Femur (tissue), 1 donor: ENCODE data around the gene PSMB9.
"Not testable (repeated sequence)": the region's sequence is repeated elsewhere in the genome, so short reads cannot be mapped to it uniquely, and the experiment has no call there.

Experiments used
- DNase-seq: peaks from one replicate; pipeline ENCODE4 v3.0.0-alpha.2; 2017

The PSMB9 gene

GRCh38 chr6:32853541-32854375 is at the start of gene PSMB9, which contains the start of gene TAP1:
TSS of gene PSMB9 (plus strand) at chr6:32854192. CDS start at chr6:32854230, 38 bp downstream.
TSS of gene TAP1 (minus strand) at chr6:32853704. CDS start at chr6:32853636, 68 bp downstream.
- peak; percentile 94 for DNase-seq

DNA sequence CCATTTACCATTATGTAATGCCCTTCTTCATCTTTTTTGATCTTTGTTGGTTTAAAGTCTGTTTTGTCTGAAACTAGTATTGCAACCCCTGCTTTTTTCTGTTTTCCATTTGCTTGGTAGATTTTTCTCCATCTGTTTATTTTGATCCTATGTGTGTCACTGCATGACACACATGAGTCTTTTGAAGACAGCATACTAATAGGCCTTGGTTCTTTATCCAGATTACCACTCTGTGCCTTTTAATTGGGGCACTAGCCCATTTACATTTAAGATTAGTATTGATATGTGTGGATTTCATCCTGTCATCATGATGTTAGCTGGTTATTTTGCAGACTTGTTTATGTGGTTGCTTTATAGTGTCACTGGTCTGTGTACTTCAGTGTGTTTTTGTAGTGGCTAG is 48.6 kb upstream of the PSMB9 start:
- not testable (repeated sequence) for DNase-seq

GRCh38 chr6:32807020-32807580 is 46.9 kb upstream of the PSMB9 start:
- no peak for DNase-seq

DNA sequence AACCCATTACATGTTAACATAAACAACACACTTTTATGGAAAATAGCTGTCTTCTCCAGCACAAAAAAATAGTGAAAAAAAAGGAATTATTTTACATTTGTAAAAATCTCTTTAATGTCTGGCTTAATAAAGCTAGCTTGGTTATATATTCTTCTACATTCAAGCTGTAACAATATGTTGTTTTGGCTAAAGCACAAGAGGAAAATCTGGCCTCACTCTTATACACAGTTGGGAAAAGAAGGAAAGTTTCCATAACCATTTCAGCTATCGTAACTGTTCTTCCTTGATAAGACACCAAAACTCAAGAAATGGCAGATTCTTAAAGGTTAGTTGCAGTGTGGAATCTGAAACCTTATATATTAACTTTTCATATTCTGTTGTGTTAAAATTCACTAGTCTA is 44.8 kb upstream of the PSMB9 start:
- no peak for DNase-seq

GRCh38 chr6:32814145-32814544 is 39.8 kb upstream of the PSMB9 start:
- DNase-seq = no peak

DNA sequence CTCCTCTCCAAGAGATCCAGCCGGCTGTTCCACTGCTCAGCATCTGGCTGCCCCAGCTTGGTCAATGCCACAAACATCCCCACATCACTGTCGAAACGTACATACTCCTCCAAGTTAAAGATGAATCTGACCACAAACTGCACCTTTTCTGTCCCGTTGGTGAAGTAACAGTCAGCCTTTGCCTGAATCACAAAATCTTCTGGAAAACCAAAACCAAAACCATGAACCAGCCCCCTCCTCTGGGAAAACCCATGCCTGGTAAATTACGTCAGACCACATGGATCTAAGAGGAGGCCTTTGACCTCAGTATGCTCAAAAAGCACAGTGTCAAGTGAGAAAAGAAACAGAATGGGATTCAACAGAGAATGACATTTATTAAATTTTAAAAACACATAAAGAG is 38.9 kb upstream of the PSMB9 start:
- DNase-seq = no peak

DNA sequence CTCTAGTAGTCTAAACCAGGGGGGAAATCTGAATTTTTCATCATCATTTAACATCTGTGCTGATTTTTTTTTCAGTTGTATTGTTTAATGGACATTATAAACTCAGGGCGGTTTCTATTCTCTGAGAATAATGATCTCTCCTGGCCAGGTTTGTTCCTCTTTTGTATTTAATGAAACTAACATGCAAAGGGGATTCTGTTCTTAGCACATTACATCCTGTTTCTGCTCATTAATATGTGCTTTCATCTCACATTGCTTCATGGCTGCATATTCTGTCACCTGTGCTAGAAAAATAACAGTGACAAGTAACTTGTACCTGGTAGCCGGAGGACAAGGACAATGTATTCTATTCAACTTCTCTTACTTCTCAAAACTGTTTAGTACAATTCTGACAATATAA is 38.0 kb upstream of the PSMB9 start:
- DNase-seq = no peak

DNA sequence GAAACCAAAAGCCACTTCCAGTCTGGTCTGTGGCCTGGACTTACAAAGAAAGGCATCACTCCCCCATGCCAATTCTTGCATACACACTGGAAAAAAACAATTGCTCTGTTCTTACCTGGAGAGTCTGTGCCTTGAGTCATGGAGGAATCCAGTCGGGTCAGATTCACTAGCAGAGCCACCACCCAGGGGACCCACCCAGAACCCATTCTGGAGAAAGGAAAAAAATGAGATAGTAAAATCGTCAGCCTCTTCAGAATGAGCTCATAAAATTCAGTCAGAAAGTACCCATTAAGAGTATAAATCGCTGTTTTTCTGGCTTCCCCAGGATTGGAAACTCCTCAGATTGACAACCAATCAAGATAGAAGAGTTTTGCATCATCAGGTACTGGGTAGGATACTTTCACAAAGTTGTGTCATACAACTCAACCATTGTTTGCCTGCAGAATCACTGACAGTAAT is 37.2 kb upstream of the PSMB9 start, which contains the start of gene HLA-DOB:
HLA-DOB (minus strand) TSS at position 257 of the 459 bp plus-strand sequence; CDS start at position 206, 51 bp downstream.
- no peak for DNase-seq

GRCh38 chr6:32818867-32819266 is 35.1 kb upstream of the PSMB9 start:
- DNase-seq = no peak

DNA sequence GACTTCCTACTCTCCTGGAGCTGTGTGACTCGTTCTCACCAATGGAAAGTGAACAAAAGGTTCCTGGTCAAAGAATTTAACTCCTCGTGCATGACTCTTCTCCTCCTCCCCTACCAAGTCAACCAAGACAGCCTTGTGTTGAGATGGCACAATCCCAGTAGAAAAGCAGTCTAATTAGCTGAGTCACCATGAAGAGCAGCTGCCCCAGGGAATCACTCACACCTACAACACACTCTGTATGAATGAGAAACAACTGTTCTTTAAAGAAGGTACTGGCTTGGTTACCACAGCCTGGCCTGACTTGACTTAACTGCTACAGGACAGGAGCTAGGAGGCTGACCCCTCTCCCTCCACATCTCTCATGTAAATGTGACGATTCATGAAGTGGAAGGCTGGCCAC is 34.3 kb upstream of the PSMB9 start:
- no peak for DNase-seq

- no peak for DNase-seq
Measured at GRCh38 chr6:32825966-32826365, 28.0 kb upstream of the PSMB9 start.

- DNase-seq = no peak
Measured at GRCh38 chr6:32827025-32827424, 27.0 kb upstream of the PSMB9 start.

- DNase-seq = no peak
Measured at GRCh38 chr6:32829495-32829894, 24.5 kb upstream of the PSMB9 start.

GRCh38 chr6:32830017-32830416 is 24.0 kb upstream of the PSMB9 start:
- DNase-seq = no peak

- no peak for DNase-seq
Measured at GRCh38 chr6:32830936-32831335, 23.1 kb upstream of the PSMB9 start.

- no peak for DNase-seq
Measured at GRCh38 chr6:32832535-32832934, 21.5 kb upstream of the PSMB9 start.

DNA sequence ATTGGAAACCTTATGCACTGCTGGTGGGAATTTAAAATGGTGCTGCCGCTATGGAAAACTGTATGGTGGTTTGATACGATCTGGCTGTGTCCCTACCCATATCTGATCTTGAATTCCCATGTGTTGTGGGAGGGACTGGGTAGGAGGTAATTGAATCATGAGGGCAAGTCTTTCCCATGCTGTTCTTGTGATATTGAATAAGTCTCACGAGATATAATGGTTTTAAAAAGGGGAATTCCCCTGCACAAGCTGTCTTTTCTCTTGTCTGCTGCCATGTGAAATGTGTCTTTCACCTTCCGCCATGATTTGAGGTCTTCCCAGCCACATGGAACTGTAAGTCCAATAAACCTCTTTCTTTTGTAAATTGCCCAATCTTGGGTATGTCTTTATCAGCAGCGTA is 20.3 kb upstream of the PSMB9 start:
- no peak for DNase-seq

DNA sequence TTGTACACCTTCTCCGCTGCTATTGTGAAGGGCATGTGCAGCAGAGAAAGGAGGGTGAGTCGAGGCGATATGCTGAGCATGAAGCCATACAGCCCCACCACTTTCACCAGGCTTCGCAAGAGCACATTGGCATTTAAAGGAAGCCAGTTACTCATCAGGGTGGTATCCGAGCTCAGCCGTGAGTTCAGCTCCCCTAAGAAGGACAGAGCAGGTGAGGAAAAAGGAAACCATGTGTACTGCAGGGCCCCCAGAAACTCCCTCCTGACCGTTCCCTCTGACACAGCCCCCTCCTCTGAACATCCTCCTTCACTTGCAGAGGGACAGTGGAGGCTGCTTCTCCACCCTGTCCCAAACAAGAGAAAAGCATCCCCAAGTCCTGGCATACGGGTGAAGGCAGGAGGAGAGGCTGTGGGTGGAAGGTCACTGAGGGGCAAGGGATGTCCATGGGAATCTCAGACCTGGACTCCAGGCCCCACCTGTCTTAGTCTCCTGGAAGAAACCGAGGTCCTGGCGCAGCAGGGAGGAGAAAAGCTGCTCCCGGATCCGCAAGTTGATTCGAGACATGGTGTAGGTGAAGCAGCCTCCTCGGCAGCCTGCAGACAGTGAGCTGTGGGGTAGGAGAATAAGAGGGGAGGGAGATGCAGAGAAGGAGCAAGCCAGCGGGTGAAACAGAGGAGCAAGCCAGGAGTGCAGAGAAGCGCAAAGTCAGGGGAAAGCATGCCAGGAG is 18.7 kb upstream of the PSMB9 start:
- no peak for DNase-seq

DNA sequence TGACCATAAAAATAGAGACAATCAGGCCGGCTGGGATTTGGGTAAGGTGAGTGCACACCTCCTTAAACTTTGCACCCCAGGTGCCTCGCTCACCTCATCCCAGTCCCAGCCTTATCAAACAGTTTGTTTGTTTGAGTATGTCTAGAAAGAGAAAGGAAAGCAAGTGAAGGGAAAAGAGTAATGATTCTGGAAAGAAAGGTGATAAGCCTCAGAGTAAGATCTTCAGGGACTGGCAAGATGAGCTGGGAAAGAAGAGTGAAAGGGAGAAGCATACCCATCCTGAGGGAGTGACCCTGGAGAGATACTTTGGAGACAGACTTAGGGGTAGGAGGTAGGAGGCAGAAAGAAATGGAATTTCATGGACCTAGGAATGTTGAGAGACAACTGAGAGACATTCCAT is 17.1 kb upstream of the PSMB9 start:
- DNase-seq = no peak

DNA sequence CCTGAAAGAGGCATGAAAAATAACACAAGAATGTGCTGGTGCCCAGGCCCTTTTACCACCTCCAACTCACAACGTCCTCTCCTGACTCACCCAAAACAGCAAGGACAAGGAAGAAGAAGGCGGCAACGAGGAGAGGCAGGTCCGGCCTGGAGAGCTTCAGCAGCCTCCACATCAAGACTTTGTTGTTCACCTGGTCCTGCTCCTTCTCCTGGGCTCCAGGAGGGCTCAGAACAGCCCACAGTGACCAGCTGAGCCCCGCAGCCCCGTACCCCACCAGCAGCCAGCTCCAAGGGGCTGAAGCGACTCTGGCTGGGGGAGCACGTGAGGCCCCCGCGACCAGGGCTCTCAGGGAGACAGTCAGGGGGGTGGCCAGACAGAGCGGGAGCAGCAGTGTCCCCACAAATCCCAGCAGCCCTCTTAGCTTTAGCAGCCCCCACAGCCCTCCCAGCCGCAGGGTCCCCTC is 16.3 kb upstream of the PSMB9 start:
- DNase-seq = no peak

DNA sequence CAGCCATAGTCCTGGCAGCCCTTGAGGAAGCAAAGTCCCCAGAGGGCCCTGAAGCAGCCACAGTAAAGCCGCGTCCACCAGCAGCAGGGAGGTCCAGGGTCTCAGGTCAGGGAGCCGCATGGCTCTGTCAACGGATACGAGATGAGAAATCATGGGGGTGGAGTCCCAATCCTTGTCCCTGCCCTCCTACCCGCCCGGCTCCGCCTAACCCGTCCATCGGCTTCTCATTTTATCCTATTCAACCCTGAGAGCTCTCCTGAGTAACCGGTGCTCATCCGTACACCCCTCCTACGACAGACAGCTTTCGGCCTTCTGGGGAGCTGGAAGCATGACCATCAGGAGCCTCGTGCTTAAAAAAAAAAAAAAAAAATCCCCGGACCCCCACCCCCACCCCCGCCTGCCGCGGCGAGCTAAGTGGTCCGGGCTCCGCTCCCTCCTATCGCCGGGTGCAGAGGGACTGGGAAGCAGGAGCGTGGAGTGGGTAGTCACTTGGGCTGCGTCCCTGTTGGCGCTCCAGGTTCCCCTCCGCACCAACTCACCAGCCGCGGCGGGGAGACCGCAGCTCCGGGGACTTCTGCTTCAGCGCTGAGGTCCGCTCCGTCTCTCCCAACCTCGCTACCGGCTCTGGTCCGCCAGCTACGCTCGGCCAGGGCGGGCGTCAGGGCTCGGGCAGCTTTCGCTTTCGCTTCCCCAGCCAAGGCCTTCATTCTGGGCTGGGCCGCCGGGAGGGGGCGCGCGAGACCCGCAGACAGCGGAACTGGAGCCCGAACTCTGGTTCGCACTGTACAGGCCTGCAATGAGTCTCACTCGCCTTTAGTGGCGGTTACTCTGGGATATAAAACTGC is 15.7 kb upstream of the PSMB9 start, which contains the start of gene TAP2:
TAP2 (minus strand) TSS at position 626 of the 845 bp plus-strand sequence; CDS start at position 120, 506 bp downstream.
- peak; percentile 97 for DNase-seq

GRCh38 chr6:32839356-32839755 is 14.6 kb upstream of the PSMB9 start:
- DNase-seq = no peak
